ENCODE data around the gene HHIPL1.
"Not testable (repeated sequence)": the region's sequence is repeated elsewhere in the genome, so short reads cannot be mapped to it uniquely, and the experiment has no call there.

HHIPL1 gene

GRCh38 chr14:99632410-99633035, 12.4 kb upstream of the HHIPL1 start:
- no peak for FAIRE-seq
- no peak for DNase-seq (ENCODE audit: insufficient read length, low spot score)

DNA sequence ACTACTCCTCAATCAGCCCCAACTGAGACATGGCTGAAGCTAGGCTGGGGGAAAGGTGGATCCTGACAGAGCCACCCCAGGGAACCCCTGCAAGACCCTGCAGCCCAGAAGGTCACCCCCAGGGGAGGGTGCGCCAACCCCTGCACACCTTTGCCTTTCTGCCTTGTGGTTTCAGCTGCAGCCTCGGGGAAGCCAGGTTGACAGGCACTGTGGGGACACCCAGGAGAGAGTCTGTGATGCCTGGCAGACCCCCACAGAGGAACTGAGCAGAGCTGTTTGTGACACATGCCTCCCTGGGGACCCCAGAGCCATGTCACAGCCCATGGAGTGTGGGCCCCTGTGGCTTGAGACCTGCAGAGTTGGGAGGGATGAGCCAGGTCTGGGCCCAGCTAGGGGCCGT, 11.8 kb upstream of the HHIPL1 start:
- DNase-seq (ENCODE audit: insufficient read length, low spot score) (no peak), FAIRE-seq (no peak)

GRCh38 chr14:99633918-99634317, 11.0 kb upstream of the HHIPL1 start:
- DNase-seq (ENCODE audit: insufficient read length, low spot score) (no peak), FAIRE-seq (no peak)

DNA sequence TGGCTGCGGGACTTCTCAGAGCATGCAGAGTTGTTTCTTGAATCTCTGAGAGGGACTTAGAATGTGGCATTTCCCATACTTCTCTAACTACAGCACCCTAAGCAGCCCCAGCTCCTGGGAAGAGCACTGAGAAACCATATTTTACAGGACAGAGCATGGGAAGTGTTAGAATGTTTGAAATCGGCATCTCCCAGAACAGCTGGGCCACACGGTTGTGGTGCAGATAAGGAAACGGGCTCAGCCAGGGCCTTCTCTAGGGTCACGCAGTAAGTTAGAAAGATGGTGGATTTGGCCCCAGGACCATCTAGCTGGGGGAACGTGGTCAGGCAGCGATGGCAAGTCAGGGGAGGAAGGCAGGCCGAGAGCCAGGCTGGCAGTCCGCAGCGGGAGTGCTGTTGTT, 10.5 kb upstream of the HHIPL1 start:
- FAIRE-seq = no peak
- no peak for DNase-seq (ENCODE audit: insufficient read length, low spot score)

GRCh38 chr14:99635116-99635515, 9.8 kb upstream of the HHIPL1 start:
- DNase-seq (ENCODE audit: insufficient read length, low spot score) (no peak), FAIRE-seq (no peak)

- FAIRE-seq = no peak
- no peak for DNase-seq (ENCODE audit: insufficient read length, low spot score)
Observed at GRCh38 chr14:99636487-99636886, 8.4 kb upstream of the HHIPL1 start.

GRCh38 chr14:99637624-99638023, 7.3 kb upstream of the HHIPL1 start:
- FAIRE-seq = no peak
- DNase-seq (ENCODE audit: insufficient read length, low spot score) = no peak

DNA sequence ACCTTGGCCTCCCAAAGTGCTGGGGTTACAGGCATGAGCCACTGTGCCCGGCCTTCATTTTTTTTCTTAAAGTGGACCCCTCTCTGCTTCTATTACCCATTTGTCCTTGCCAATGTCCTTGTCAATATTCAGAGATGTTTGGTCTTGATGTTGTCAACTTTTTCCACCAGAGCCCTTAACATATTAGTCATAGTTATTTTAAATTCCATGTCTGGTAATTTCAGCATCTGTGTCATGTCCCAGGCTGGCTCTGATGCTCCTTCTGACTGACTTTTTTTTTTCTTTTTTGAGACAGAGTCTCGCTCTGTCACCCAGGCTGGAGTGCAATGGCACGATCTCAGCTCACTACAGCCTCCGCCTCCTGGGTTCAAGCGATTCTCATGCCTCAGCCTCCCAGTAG, 2.2 kb upstream of the HHIPL1 start:
- not testable (repeated sequence) for DNase-seq (ENCODE audit: insufficient read length, low spot score); FAIRE-seq

- FAIRE-seq (no peak), DNase-seq (ENCODE audit: insufficient read length, low spot score) (no peak)
Observed at GRCh38 chr14:99643343-99643742, 1.6 kb upstream of the HHIPL1 start.

DNA sequence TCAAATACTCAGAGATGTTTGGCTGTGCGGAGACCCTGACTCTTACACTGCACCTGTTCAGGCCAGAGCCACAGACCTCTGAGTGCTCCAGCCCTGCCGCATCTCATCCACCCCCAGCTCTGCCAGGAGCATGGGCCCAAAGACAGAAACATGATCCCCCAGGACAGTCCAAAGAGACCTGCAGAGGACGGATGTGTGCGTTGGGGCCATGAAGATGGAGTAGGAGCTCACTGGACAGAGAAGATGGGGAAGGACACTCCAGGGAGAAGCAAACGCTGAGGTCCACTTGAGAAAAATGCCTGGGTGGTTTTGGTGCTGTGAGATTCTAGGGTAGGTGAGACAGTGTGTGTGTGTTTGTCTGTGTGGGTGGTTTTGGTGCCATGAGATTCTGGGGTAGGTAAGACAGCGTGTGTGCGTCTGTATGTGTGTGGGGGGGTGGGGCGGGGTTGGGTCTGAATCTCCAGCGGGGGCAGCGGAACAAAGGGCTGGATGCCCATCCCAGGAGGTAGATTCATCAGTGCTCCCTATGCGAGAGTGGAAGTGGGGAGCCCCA, 818 bp upstream of the HHIPL1 start:
- FAIRE-seq (no peak), DNase-seq (ENCODE audit: insufficient read length, low spot score) (no peak)

GRCh38 chr14:99645545-99646505, 896 bp downstream of the HHIPL1 start:
- DNase-seq (ENCODE audit: insufficient read length, low spot score) (no peak), FAIRE-seq (no peak)

DNA sequence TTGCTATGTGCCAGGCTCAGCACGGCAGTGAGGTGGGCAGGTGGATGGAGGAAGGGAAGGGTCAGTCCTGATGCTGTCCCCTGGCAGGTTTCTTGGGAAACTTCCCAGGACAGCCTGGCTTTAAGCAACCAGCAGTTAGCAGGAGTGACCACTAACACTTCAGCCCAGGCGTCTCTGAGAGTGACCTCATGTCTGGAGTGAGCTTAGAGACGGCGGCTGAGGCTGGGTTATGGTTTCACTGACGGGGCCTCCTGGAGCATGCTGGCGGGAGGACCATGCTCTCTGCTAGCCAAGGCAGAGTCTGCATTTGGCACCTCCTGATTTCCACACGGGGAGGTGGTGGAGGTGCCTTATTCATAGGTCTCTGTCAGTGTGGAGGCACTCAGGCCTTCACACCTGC, 2.5 kb downstream of the HHIPL1 start:
- no peak for DNase-seq (ENCODE audit: insufficient read length, low spot score)
- no peak for FAIRE-seq

DNA sequence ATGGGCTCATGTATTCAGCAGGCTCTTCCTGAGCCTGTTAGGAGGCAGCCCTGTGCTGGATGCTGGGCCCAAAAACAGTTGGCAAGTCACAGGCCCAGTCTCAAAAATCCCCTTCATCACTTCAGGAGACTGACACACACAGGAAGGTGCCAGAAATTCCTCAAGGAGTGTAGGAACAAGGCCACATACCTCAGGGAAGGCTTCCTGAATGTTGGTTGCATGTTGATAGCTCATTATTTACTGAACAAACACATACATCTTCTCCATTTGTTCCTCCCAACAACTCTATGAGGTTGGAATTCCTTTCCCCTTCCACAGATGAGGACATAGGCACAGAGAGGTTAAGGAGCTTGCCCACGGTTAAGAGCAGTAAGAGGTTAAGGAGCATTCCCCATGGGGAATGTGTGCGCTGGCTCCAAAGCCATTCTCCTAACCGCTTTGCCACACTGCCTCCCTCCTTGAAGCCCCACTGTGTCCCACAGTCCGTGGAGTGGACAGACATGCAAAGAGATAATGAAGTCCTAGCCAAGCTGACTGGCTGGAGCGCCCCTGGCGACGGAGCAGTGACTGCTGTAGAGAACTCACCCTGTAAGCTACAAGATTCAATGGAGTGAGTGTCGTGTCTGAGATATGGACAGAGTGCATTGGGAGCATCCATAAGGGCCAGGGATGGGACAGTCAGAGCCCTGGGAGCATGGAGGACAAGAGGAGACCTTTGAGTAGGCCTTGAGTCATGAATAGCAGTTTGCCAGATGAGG, 3.3 kb downstream of the HHIPL1 start:
- DNase-seq (ENCODE audit: insufficient read length, low spot score) = no peak
- no peak for FAIRE-seq

GRCh38 chr14:99649219-99649618, 4.3 kb downstream of the HHIPL1 start:
- DNase-seq (ENCODE audit: insufficient read length, low spot score) = no peak
- no peak for FAIRE-seq

GRCh38 chr14:99649643-99650042, 4.7 kb downstream of the HHIPL1 start:
- DNase-seq (ENCODE audit: insufficient read length, low spot score) (no peak), FAIRE-seq (no peak)

DNA sequence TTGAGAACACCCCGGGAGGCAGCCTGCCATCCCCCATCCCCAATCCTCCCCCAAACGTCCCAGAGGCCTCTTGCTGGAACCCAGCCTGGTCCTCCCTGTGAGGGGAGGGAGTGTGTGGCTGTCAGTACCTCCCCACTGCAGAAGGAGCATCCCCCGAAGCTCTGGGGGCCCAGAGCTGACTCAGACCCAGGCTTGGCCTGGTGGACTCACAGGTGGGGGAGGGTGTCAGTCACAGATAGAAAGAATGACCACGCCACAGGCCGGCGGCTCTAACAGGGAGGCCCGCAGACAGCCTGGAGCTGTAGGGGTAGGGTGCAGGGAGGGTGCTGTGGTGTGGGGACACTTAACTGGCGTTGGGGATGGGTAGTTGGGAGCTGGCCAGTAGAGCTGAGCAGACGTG, 5.3 kb downstream of the HHIPL1 start:
- FAIRE-seq (no peak), DNase-seq (ENCODE audit: insufficient read length, low spot score) (no peak)

GRCh38 chr14:99651953-99652746, 7.2 kb downstream of the HHIPL1 start:
- FAIRE-seq (no peak), DNase-seq (ENCODE audit: insufficient read length, low spot score) (no peak)

- DNase-seq (ENCODE audit: insufficient read length, low spot score) (peak; percentile 19), FAIRE-seq (peak; percentile 28)
Observed at GRCh38 chr14:99654235-99654985, 9.5 kb downstream of the HHIPL1 start.

DNA sequence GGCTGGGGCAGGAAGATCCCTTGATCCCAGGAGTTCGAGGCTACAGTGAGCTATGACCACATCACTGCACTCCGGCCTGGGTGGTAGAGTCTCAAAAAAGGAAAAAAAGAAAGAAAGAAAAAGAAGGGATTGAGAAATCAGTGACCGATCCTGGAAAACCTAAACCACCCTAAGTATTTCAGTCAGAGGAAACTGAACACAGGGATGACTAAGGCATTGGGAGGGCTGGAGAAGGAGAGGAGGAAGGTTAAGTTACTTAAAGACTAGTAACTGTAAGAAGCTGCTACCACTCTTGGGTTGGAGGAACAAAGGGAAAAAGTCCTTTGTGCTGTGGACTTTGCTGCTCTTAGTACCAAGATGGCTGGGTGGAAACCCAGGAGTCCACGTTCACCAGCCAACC, 10.6 kb downstream of the HHIPL1 start:
- DNase-seq (ENCODE audit: insufficient read length, low spot score) (no peak), FAIRE-seq (no peak)

- DNase-seq (ENCODE audit: insufficient read length, low spot score) (no peak), FAIRE-seq (peak; percentile 26)
Observed at GRCh38 chr14:99656171-99656570, 11.2 kb downstream of the HHIPL1 start.

Data from HTR-8/SVneo (cell line).